Activated CD4-positive, alpha-beta T cell treated with anti-CD3 and anti-CD28 coated beads, Interleukin-10, Interleukin-2, amounts not matched to agents 100 ng/mL and 50 ng/mL, durations not matched to agents 16 hours and 8 hours (primary cell): ENCODE data around the gene KIAA1958.
"Not testable (repeated sequence)": the region's sequence is repeated elsewhere in the genome, so short reads cannot be mapped to it uniquely, and the experiment has no call there.

Experiments used
- DNase-seq: peaks from one replicate; pipeline ENCODE4 v3.0.0-alpha.2; 2020

The KIAA1958 gene

DNA sequence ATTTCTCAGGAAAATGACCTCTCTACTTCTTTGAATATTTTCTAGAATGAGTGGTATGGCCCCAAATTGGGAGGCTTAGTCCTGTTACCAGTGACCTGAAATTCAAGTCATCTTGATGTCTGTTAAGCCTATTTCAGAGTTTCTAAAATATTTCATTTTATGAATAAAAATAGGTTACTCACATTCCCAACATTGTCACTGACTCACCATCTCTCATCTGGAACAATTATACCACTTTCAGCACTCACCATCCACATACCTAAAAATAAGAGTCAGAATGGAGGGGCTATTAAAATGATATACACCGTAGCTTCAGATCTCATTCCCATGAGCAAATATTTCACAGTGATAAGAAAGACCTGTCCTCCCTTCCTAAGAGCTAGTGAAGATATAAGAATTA is 71.8 kb downstream of the KIAA1958 start:
- no peak for DNase-seq

GRCh38 chr9:112558978-112559377 is 72.4 kb downstream of the KIAA1958 start:
- DNase-seq: no peak

DNA sequence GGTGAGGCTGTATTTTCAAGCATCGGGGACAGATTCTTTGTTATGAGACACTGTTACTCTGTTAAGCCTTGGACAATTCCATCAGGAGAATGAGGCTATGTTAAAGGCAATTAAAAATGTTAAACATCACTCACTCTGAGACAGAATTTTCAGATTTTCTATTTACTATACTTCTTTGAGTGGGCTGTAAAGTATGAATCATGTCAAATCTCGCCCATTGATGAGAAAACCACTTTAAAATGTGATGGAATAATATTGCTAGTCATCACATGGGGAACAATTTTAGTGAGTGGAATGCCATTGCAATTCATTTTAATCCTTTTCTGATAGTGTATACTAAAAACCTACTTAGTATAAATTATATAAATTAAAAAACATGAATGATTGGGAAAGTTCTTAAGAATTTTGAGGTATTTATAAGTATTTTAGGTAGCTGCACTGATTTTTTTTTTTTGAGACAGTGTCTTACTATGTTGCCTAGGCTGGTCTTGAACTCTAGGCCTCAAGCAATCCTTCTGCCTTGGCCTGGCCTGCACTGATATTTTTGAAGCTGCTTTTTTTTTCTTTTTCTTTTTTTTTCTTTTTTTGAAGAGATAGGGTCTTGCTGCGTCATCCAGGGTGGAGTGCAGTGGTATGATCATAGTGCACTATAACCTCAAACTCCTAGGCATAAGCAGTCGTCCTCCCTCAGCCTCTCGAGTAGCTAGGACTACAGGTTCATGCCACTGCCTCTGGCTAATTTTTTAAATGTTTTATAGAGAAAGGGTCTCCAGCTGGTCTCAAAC is 73.2 kb downstream of the KIAA1958 start:
- DNase-seq: no peak

DNA sequence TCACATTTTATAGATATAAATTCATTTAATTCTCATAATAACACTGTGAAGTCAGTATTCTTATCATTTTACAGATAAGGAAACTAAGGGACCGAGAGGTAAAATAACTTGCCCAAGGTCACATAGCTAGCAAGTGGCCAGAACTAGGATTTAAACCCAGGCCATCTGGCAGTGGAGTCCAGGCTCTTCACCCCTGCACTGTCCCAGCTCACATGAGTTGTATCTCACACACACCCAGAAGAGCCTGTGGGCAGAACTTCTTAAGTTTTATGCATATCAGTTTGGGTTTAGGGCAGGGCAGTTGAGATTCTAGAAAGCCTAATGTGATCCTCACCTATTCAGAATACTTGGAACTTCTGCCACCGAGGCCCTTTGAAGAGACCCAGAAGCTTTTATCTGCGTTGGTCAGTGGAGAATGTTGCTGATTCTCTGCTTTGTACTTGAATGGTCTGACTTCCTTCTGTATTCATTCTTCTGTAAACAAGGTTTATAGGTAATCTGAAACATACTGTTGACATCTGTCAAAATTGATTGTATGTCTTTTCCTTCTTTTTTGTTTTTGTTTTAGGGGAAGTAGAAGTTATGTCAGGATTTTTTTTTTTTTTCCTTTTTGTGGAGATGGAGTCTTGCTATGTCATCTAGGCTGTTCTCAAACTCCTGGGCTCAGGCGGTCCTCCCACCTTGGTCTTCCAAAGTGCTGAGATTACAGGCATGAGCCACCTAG is 75.8 kb downstream of the KIAA1958 start:
- no peak for DNase-seq

DNA sequence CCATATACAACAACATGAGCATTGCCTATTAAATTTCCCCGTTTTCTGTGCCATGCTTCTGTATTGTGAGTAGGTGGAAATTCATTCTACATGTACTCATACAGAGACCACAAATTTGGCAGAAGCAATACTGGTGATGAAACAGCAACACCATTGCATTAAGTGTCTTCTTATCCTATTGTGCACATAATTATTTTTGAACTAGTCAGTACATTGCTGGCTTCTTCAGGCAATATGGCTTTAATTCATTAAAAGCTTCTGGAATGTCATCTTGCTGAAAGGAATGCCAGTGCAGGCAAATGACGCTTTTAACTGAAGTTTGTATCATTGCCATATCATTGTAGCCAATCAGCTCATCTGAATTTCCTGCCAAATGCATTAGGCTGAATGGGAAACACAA is 82.6 kb downstream of the KIAA1958 start:
- no peak for DNase-seq

GRCh38 chr9:112570671-112571167 is 84.1 kb downstream of the KIAA1958 start:
- DNase-seq: no peak

DNA sequence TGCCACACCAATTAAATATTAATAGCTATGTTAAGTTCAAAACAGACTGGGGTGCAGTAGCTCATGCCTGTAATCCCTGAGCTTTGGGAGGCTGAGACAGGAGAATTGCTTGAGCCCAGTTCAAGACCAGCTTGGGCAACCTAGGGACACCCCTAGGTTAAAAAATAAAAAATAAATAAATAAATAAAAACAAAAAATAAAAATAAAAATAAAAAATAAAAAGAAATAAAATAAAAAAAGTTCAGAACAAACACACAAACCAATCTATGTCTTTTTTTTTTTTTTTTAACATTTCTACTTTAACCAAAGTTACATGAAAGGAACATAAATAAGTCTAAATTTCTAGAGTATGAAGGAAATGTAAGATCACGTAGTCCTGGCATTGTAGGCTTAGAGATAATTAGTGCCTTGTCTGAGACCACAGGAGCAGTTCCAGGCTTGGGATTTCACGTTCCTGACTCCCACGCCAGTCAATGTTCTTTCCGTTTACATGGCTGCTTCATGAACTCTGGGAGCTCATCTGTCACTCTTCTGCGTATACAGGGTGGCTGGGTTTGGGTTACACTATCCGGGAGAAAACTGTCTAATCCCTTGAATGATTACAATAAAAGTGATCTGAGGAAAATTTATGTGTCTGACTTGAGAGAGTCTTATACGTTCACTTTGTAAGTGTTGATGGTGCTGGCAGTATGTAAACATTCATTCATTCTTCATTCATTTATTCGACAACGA is 85.2 kb downstream of the KIAA1958 start:
- no peak for DNase-seq

- no peak for DNase-seq
Measured at GRCh38 chr9:112572416-112572815, 85.8 kb downstream of the KIAA1958 start.

- DNase-seq: no peak
Measured at GRCh38 chr9:112574008-112574407, 87.4 kb downstream of the KIAA1958 start.

GRCh38 chr9:112575107-112575506 is 88.5 kb downstream of the KIAA1958 start:
- DNase-seq: no peak

GRCh38 chr9:112581469-112582176 is 95.0 kb downstream of the KIAA1958 start:
- no peak for DNase-seq

DNA sequence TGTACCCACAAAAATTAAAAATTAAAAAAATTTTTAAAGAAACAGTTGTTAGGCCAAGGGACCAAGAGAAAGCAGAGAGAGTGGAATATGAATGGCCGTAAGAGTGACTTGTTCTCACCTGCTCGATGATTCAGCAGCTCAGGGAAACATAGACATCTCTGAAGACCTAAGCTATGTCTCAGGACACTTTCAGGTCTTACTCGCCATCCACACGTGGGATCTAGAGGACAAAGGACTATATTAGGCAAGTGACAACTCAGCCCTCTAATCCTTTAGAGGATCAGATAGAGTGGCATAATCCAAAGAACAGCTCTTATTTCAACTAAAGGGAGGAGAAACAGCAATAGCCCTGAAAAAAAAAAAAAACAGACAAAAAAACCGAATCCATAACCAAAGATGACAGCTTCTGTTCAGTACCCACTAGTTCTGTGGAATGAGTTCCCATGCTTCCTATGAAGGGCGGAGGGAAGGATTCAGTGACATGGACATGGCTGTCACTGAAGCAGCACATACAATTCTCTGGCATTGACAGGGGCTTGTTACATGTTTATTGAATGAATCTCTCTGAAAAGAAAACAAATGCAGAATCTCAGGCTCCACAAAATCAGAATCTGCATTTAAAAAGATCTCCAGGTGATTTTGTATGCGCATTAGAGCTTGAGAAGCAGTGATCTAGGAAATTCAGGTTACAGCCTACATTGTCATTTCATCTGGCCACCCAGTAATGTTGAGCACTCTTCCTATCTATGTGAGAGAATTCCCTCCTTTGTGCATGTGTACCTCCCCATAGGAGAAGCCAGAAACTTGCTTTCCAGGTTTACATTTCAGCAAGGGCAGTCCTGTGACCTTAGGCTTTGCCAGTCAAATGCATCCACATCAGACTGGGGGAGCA is 96.0 kb downstream of the KIAA1958 start:
- no peak for DNase-seq

DNA sequence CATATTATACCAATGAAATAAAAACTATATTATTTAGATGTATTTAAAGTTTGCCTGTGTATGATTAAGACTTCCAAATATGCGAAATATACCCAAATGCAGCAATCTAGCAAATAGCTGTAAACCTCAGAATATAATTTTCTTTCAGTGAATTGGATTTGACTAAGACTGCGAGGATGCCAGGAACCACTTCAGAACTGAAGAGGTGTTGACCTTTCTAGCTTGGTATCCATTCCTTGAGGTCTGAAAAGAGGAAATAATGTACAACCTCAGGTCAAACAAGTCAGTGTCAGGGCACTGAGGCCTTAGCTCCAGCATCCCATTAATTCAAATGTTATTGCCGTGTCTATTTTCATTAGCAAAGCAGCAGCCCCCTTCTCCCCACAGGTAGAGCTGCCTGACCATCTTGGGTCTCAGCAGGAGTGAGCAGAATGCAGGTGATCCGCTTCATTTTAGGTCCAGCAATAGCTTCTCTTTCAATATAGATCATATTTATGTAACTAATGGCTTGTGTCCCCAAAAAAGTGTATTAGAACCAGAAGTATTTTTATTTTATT is 100.0 kb downstream of the KIAA1958 start:
- no peak for DNase-seq

GRCh38 chr9:112591875-112592274 is 105.2 kb downstream of the KIAA1958 start:
- DNase-seq: not testable (repeated sequence)

- DNase-seq: no peak
Measured at GRCh38 chr9:112599732-112600131, 113.1 kb downstream of the KIAA1958 start.

DNA sequence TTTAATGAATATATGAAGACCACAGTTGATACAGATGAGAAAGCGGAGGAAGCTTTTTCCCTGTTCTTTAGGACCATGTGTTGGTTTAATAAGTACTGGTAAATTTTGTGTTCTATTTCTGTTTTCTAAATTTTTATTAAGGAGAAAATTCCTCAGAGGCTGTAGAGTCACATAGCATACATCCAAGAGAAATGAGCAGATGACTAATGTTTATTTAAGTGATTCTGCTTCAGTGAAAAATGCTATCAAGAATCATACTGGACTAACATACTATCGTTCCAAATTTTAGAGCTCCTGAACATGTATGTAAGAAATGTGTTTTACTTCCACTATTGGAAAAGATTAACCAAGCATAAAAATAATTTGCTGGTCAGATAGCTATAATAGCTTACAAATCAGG is 115.0 kb downstream of the KIAA1958 start:
- no peak for DNase-seq

DNA sequence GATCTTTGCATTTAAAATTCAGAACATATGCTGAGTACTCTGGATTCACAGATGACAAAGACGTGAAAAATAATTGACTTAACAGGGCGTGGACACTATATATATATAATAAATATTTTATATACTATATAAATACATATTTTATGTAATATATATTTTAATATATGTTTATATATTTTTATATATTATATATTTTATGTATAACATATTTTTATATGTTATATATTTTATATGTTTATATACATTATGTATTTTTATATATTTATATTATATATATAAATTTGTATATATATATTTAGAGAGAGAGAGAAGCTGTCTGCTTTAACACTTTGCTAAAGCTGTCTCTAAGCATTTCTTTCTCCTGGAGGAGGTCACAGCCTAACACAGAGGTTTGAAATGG is 118.2 kb downstream of the KIAA1958 start:
- DNase-seq: no peak

- DNase-seq: peak; percentile 56
Measured at GRCh38 chr9:112605518-112605917, 118.9 kb downstream of the KIAA1958 start.

DNA sequence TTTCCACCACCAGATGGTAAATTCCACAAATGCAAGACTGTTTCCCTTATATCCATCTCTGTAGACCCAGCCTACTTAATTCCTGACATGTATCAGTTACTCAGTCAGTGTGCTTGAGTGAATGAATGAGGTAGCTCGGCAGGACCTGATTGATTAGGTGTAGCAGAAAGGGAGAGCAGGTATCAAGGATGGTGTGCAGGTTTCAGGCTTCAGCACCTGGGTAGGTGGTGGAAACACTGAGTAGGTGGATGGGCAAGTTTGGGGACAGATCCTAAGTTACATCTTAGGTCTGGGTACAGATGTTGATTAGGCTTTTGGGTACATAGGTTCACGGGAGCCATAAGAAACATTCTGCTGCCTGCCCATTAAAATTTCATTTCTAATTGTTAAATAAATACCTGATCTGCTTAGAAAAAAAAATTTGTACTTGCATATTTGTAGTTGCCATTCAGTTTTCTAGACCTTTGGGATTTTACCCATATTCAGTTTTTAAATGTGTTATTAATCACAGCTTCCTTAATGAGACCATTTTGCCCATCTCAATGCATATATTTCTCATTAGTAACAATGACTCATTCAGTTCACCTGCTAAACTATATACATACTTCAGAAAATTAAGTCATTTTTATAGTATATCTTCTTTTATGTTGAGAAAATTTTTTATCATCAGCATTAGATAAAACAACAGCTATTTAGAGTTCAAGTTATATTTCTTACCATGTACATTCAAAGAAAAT is 119.5 kb downstream of the KIAA1958 start:
- DNase-seq: peak; percentile 8

DNA sequence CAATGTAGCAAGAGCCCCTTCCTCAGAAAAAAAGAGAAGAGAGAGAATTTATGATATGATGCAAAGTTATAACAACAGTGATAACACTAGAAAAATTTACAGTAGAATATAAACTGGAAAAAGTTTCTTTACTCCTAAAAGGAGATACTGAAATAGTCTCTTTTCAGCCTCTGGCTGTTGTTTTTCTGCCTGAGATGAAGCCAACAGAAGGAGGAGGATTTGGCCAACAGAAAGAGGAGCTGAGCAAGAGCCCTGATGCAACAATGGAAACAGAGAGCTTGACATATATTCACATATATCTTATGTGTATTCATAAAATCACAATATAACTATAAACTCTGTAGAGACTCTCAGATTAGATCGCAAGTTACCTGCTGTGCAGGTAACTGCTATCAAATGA is 122.2 kb downstream of the KIAA1958 start:
- no peak for DNase-seq
